Prostate gland (tissue), 2 donors: ENCODE measurements around the gene LAMTOR5. TPM values are rescaled to one million over a fixed set of nuclear protein-coding genes. Genes with fewer than 3 reads are reported as not detected.
"Not testable (repeated sequence)": the region's sequence is repeated elsewhere in the genome, so short reads cannot be mapped to it uniquely, and the experiment has no call there.

Experiments used
- DNase-seq: peaks from one replicate; pipeline ENCODE4 v3.0.0-alpha.2; 2019; ENCODE audit warnings: low spot score
- H3K27ac ChIP-seq, 2 donors: fragments of 200-600 bp; sonication (generic); 2 replicates each; pipeline ENCODE4 v1.5.1; 2017 to 2019
- H3K27me3 ChIP-seq: fragments of 200-600 bp; sonication (generic); replicated peaks from 2 replicates; pipeline ENCODE4 v1.5.1; 2019; ENCODE audit not compliant: insufficient read depth
- H3K36me3 ChIP-seq, 2 donors: fragments of 200-600 bp; sonication (generic); 1 replicate in 1 of 2; 2 replicates in 1 of 2; pipeline versions ENCODE4 v1.5.1 to v1.8.1; 2017 to 2019
- H3K4me1 ChIP-seq: fragments of 200-600 bp; sonication (generic); replicated peaks from 2 replicates; pipeline ENCODE4 v1.5.1; 2019
- H3K4me3 ChIP-seq, 2 donors: fragments of 200-600 bp; sonication (generic); 2 replicates each; pipeline ENCODE4 v1.5.1; 2017 to 2019
- H3K9me3 ChIP-seq: fragments of 200-600 bp; sonication (generic); 2 replicates; pipeline ENCODE4 v1.5.1; 2017
- CTCF ChIP-seq, 4 experiments: fragments of 200-600 bp in 2 of 4; fragments of 450-650 bp in 2 of 4; sonication (generic) in 2 of 4; IDR thresholded peaks; 1 replicate in 3 of 4; 2 replicates in 1 of 4; pipeline ENCODE4 v1.5.1; 2016 to 2019; ENCODE audit warnings: antibody characterized with exemption in 4 of 4, mild to moderate bottlenecking in 2 of 4, moderate library complexity in 2 of 4
- POLR2A ChIP-seq: fragments of 450-650 bp; IDR thresholded peaks from one replicate; pipeline ENCODE4 v1.6.1; 2016; ENCODE audit warnings: antibody characterized with exemption, mild to moderate bottlenecking
- POLR2AphosphoS5 ChIP-seq: sonication (generic); formaldehyde crosslinking; IDR thresholded peaks from one replicate; pipeline ENCODE4 v1.6.1; 2017; ENCODE audit warnings: antibody characterized with exemption
- WGBS: methylation state at CpG from one replicate; pipeline ENCODE4 v1.1.5; 2018; 5-methylcytosine and 5-hydroxymethylcytosine counted together
- intact Hi-C: fragments of 100-400 bp; cut with DNase I; formaldehyde crosslinking; loops from one replicate; pipeline ENCODE4 v1.14.2; 2022
- total RNA-seq, 2 donors: library from RNA; depleted of rRNA; stranded (reverse); fragments of >200 nt; gene quantifications; one replicate each; pipeline ENCODE4 v1.1.0, GENCODE V29; 2016

LAMTOR5 gene
- total RNA-seq, 2 donors from 2014 or later, result 86.6 to 132 TPM

GRCh38 chr1:110408488-110408887, 994 bp upstream of the LAMTOR5 start:
- 92% methylated on average over 8 of the region's 8 CpGs for WGBS
- Histone ChIP-seq H3K36me3 (peaks cover 4 to 8% of the 10 kb centered on the region in 2 donors), H3K27me3 (no peaks in the 10 kb centered on the region), H3K4me3 (no peak overlapping the region), H3K27ac (no peak overlapping the region), H3K9me3 (no peaks in the 10 kb centered on the region), H3K4me1 (peaks cover 7% of the 10 kb centered on the region)
- DNase-seq, result no peak
- TF ChIP-seq POLR2A (no peak), CTCF (IDR thresholded peaks at IDR 0.05) (no peak), POLR2AphosphoS5 (no peak)
- intact Hi-C loops, result loop anchor here (5.0 kb wide), 1 partner anchor 71 kb away; the partner anchor contains the start of gene RBM15

- not testable (repeated sequence) for H3K27me3 ChIP-seq, H3K27ac ChIP-seq, H3K9me3 ChIP-seq, H3K4me1 ChIP-seq, DNase-seq
- H3K4me3 ChIP-seq, result peak overlapping the region; percentile 81 to 93
- intact Hi-C loops, result loop anchor here (2.0 to 5.0 kb wide), 2 partner anchors 69 to 196 kb away; partner anchors contain the start of genes KCNC4 and RBM15
- H3K36me3 ChIP-seq, result peaks cover 10 to 11% of the 10 kb centered on the region in 2 donors
- WGBS, result 76% methylated on average over 15 of the region's 15 CpGs
These were observed 1.1 kb downstream of the LAMTOR5 start for GRCh38 chr1:110406407-110406806.

- TF ChIP-seq POLR2A (no peak), POLR2AphosphoS5 (no peak)
- intact Hi-C loops, result no loop called here
- H3K36me3 ChIP-seq, result peaks cover 11 to 12% of the 10 kb centered on the region in 2 donors
- no peaks in the 10 kb centered on the region for H3K9me3 ChIP-seq
- H3K27ac ChIP-seq, result no peak overlapping the region
- no peak overlapping the region for H3K4me3 ChIP-seq
- WGBS, result 96% methylated on average over 4 of the region's 4 CpGs
- H3K27me3 ChIP-seq, result no peaks in the 10 kb centered on the region
- H3K4me1 ChIP-seq, result peaks cover 7% of the 10 kb centered on the region
- no peak for DNase-seq
These were observed 3.1 kb downstream of the LAMTOR5 start for GRCh38 chr1:110404401-110404800.

GRCh38 chr1:110403805-110404204, 3.7 kb downstream of the LAMTOR5 start:
- H3K27me3 ChIP-seq, result no peaks in the 10 kb centered on the region
- peaks cover 11 to 12% of the 10 kb centered on the region in 2 donors for H3K36me3 ChIP-seq
- intact Hi-C loops, result no loop called here
- H3K4me3 ChIP-seq, result no peak overlapping the region
- no peak overlapping the region for H3K27ac ChIP-seq
- peaks cover 7% of the 10 kb centered on the region for H3K4me1 ChIP-seq
- TF ChIP-seq POLR2AphosphoS5, result no peak
- TF ChIP-seq POLR2A, result no peak
- no peak for TF ChIP-seq CTCF (IDR thresholded peaks at IDR 0.05)
- DNase-seq, result no peak
- H3K9me3 ChIP-seq, result no peaks in the 10 kb centered on the region
- 93% methylated on average over 5 of the region's 5 CpGs for WGBS

- intact Hi-C loops, H3K27me3 ChIP-seq, H3K36me3 ChIP-seq, H3K4me3 ChIP-seq, H3K4me1 ChIP-seq, H3K27ac ChIP-seq, H3K9me3 ChIP-seq, DNase-seq: not testable (repeated sequence)
- 97% methylated on average over 46 of the region's 48 CpGs for WGBS
These were observed 11.1 kb downstream of the LAMTOR5 start for GRCh38 chr1:110396259-110396958.

GRCh38 chr1:110394493-110394820, 13.0 kb downstream of the LAMTOR5 start:
- no peaks in the 10 kb centered on the region for H3K36me3 ChIP-seq
- 95% methylated on average over 3 of the region's 3 CpGs for WGBS
- TF ChIP-seq POLR2AphosphoS5, result no peak
- no peak for TF ChIP-seq POLR2A
- no peak for TF ChIP-seq CTCF (IDR thresholded peaks at IDR 0.05)
- DNase-seq, result no peak
- H3K4me3 ChIP-seq, result no peak overlapping the region
- H3K27ac ChIP-seq, result no peak overlapping the region
- intact Hi-C loops, result loop anchor here (5.0 kb wide), 1 partner anchor 57 kb away; the partner anchor contains the start of gene RBM15
- no peaks in the 10 kb centered on the region for H3K4me1 ChIP-seq
- H3K9me3 ChIP-seq, result no peaks in the 10 kb centered on the region
- no peaks in the 10 kb centered on the region for H3K27me3 ChIP-seq
